BJ (cell line): ENCODE measurements around the gene ZNF280C. TPM values are rescaled to one million over a fixed set of nuclear protein-coding genes. Genes with fewer than 3 reads are reported as not detected.

Experiments used
- CTCF ChIA-PET: fragments of 350-600 bp; formaldehyde crosslinking; extraction: SDS; loops from one replicate; lab custom pipeline; 2021; ENCODE audit warnings: antibody characterized with exemption, inconsistent platforms; lab: Yijun Ruan, JAX
- POLR2A ChIA-PET: fragments of 300-600 bp; sonication (Branson Sonifier 250); formaldehyde crosslinking; extraction: SDS; loops from one replicate; lab custom pipeline; 2021; ENCODE audit warnings: antibody characterized with exemption; lab: Charles Lee
- DNase-seq: peaks from one replicate; pipeline ENCODE4 v3.0.0-alpha.2; 2011; ENCODE audit warnings: low read depth
- H3K27me3 ChIP-seq: 2 replicates; pipeline ENCODE4 v1.6.0; 2011; ENCODE audit warnings: low read length; ENCODE audit not compliant: control insufficient read depth, insufficient read depth
- H3K36me3 ChIP-seq: 2 replicates; pipeline ENCODE4 v1.5.1; 2011; ENCODE audit warnings: low read length; ENCODE audit not compliant: control insufficient read depth, insufficient read depth
- H3K4me3 ChIP-seq: 2 replicates; pipeline ENCODE4 v1.5.1; 2011; ENCODE audit warnings: low read depth, mild to moderate bottlenecking, control low read depth, low read length
- polyA minus RNA-seq: library from RNA; depleted of rRNA, polyadenylated mRNA; stranded (reverse); fragments of >200 nt; gene quantifications from 2 replicates; pipeline ENCODE4 v1.2.3, GENCODE V29; 2011; rRNA and poly(A)+ RNA removed
- polyA plus RNA-seq: library from polyadenylated mRNA; depleted of rRNA; stranded (reverse); fragments of >200 nt; gene quantifications from 2 replicates; pipeline ENCODE4 v1.2.3, GENCODE V29; 2011; rRNA removed
- TF ChIP-seq, protein P1 (sequence below): IDR thresholded peaks from 2 replicates; pipeline ENCODE4 v1.5.1; 2011; ENCODE audit warnings: low read depth, mild to moderate bottlenecking, control low read depth, inconsistent platforms, low read length, moderate library complexity; ENCODE audit not compliant: insufficient read depth

ZNF280C gene, protein sequence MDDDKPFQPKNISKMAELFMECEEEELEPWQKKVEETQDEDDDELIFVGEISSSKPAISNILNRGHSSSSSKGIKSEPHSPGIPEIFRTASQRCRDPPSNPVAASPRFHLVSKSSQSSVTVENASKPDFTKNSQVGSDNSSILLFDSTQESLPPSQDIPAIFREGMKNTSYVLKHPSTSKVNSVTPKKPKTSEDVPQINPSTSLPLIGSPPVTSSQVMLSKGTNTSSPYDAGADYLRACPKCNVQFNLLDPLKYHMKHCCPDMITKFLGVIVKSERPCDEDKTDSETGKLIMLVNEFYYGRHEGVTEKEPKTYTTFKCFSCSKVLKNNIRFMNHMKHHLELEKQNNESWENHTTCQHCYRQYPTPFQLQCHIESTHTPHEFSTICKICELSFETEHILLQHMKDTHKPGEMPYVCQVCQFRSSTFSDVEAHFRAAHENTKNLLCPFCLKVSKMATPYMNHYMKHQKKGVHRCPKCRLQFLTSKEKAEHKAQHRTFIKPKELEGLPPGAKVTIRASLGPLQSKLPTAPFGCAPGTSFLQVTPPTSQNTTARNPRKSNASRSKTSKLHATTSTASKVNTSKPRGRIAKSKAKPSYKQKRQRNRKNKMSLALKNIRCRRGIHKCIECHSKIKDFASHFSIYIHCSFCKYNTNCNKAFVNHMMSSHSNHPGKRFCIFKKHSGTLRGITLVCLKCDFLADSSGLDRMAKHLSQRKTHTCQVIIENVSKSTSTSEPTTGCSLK
- polyA plus RNA-seq (2.1 and 4.2 TPM in 2 replicates), polyA minus RNA-seq (2.6 and 3.6 TPM in 2 replicates)

DNA sequence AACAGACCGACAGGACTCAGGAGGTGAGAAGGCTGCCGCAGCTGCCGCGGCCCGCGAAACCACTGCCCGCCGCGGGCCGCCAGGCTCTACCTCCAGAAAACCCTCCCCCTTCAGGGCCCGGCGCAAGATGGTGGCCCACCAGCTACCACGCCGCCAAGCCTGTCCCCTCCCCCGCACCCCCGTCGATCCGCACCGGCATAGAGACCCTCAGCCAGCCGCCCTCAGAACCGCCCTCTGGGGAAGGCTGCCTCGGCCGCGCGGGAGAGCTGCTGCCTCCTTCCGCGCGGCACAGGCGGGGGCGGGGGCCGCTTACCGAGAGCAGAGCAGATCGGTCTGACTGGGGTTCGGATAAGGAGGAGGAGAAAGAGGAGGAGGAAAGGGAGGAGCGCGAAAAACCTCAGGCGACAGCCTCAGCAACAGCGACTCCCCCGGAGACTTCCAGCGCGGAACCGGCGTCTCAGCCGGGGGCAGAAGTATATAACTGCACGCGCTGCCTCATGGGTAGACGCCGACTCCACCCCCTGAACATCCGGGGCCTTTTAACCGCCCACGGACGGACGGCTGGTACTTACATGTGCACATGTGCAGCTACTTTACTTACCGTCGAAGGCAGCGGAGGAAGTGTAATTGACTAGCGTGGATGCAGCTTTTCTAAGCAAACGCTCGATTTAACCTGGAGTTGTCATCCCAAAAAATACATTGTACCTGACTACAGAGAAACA is at the start of gene ZNF280C:
ZNF280C (minus strand) TSS at position 451 of the 722 bp plus-strand sequence. CDS start 8,450 bp downstream, outside the sequence.
- H3K27me3 ChIP-seq, result no peaks in the 10 kb centered on the region
- ChIA-PET POLR2A (no interaction called here), CTCF (no interaction called here)
- DNase-seq, result peak; percentile 74
- no peaks in the 10 kb centered on the region for H3K36me3 ChIP-seq
- TF ChIP-seq, protein P1, sequence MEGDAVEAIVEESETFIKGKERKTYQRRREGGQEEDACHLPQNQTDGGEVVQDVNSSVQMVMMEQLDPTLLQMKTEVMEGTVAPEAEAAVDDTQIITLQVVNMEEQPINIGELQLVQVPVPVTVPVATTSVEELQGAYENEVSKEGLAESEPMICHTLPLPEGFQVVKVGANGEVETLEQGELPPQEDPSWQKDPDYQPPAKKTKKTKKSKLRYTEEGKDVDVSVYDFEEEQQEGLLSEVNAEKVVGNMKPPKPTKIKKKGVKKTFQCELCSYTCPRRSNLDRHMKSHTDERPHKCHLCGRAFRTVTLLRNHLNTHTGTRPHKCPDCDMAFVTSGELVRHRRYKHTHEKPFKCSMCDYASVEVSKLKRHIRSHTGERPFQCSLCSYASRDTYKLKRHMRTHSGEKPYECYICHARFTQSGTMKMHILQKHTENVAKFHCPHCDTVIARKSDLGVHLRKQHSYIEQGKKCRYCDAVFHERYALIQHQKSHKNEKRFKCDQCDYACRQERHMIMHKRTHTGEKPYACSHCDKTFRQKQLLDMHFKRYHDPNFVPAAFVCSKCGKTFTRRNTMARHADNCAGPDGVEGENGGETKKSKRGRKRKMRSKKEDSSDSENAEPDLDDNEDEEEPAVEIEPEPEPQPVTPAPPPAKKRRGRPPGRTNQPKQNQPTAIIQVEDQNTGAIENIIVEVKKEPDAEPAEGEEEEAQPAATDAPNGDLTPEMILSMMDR, result peak; percentile 52
- H3K4me3 ChIP-seq, result peak within 1 kb of the TSS; percentile 67

DNA sequence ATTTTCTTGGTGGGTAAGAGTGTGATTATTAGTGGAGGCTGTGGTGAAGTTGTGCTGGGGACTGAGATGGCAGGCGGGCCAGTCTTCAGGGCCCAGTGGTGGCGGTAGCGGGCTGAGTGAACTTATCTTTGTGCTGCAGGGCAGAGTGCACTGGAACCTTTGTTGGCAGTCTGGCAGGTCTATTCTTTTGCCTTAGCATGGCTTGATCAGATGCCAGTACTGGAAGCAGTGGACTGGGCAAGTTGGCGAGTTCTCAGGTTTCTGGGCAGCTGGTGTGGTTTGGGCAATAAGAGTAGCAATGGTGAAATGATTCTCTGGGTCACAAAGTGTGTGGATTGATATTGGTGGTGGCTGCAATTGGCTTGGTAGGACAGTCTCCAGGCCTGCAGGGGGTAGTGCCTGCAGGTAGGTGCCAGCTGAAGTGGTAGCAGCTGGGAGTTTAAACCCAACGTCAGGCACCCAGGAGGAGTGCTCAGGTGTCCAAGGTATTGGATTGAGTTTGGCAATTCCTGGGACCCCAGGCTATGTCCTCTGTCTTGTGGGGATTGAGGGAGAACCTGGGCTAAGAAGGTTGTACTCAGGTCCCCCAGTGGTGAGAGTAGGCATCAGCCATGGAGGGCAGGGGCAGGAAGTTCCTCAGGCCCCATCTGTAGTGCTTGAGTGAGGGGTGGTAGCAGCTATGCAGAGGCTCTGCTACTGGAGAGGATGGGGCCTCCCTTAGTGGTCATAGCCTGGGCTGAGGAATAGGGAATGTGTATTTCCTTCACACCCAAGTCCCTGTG is 36.1 kb upstream of the ZNF280C start:
- ChIA-PET POLR2A (no interaction called here), CTCF (no interaction called here)
- TF ChIP-seq, protein P1, result no peak
- Histone ChIP-seq H3K36me3 (no peaks in the 10 kb centered on the region), H3K27me3 (no peaks in the 10 kb centered on the region), H3K4me3 (no peak overlapping the region)
- DNase-seq, result no peak

DNA sequence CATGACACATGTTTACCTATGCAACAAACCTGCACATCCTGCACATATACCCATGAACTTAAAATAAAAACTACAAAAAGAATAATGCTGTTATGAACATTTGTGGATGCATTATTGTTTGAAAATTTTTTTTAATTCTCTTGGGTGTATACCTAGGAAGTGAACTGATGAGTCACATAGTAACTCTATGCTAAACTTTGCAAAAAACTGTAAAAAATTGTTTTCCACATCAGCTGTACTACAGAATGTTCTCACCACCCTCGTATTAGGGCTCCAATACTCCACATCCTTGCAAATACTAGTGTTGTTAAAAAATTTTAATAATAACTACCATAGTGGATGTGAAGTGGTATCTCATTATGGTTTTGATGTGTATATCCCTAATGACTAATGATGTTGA is 33.3 kb upstream of the ZNF280C start:
- no peak overlapping the region for H3K4me3 ChIP-seq
- no peaks in the 10 kb centered on the region for H3K27me3 ChIP-seq
- ChIA-PET CTCF (no interaction called here), POLR2A (no interaction called here)
- H3K36me3 ChIP-seq, result no peaks in the 10 kb centered on the region
- TF ChIP-seq, protein P1, result no peak
- DNase-seq, result no peak

DNA sequence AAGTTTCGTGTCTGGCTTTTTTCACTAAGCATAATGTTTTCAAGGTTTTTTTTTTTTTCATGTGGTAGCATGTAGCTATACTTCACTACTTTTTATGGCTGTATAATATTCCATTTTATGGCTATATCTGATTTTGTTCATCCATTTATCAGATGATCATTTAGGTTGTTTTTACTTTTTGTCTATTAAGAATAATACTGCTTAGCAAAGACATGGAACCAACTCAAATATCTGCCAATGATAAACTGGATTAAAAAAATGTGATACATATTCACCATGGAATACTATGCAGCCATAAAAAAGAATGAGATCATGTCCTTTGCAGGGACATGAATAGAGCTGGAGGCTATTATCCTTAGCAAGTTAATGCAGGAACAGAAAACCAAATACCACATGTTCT is 32.7 kb upstream of the ZNF280C start:
- TF ChIP-seq, protein P1, result no peak
- H3K27me3 ChIP-seq, result no peaks in the 10 kb centered on the region
- CTCF ChIA-PET, result no interaction called here
- POLR2A ChIA-PET, result no interaction called here
- no peak overlapping the region for H3K4me3 ChIP-seq
- no peak for DNase-seq
- no peaks in the 10 kb centered on the region for H3K36me3 ChIP-seq
